Measurements from ENCODE around the gene TLR5. TPM values are rescaled to one million over a fixed set of nuclear protein-coding genes. Genes with fewer than 3 reads are reported as not detected.

The TLR5 gene
- total and polyA plus RNA-seq, 2 of the 4 experiments (the other 2 are of a cell fraction), result 0.09 to 0.18 TPM

GRCh38 chr1:223082914-223083313 lies 60.1 kb downstream of the TLR5 start:
- Histone ChIP-seq H4K8ac (ENCODE audit: low read depth in 2 of 2, low read length in 2 of 2) (no peak overlapping the region), H3K4ac (ENCODE audit: low read depth, low read length) (no peak overlapping the region), H3K79me1 (ENCODE audit: low read depth in 1 of 2, low read length in 2 of 2) (no peaks in the 10 kb centered on the region), H2BK120ac (ENCODE audit: low read depth, low read length) (no peak overlapping the region), H3K27me3 (ENCODE audit: control insufficient read depth, insufficient read depth, low read length) (peaks cover 48% of the 10 kb centered on the region), H2AFZ (replicated peaks; ENCODE audit: low read length, poor library complexity) (no peak overlapping the region), H4K5ac (ENCODE audit: low read depth, low read length) (no peak overlapping the region), H3K27ac (ENCODE audit: insufficient read depth, low read length) (no peak overlapping the region), H2AK5ac (ENCODE audit: low read depth, low read length) (no peak overlapping the region), H3K4me3 (ENCODE audit: insufficient read depth, low read depth, low read length) (no peak overlapping the region), H4K91ac (ENCODE audit: insufficient read depth, low read depth, low read length) (no peak overlapping the region), H4K20me1 (ENCODE audit: insufficient read depth, low read length) (no peaks in the 10 kb centered on the region), H3K14ac (replicated peaks; ENCODE audit: low read depth, low read length) (no peak overlapping the region), H3K56ac (ENCODE audit: extremely low read depth, insufficient read depth, low read length) (no peak overlapping the region), H3K4me1 (ENCODE audit: control insufficient read depth, insufficient read depth, low read length) (no peaks in the 10 kb centered on the region), H2AK9ac (replicated peaks; ENCODE audit: low read depth, low read length, poor library complexity) (no peak overlapping the region), H3K4me2 (ENCODE audit: low read depth, low read length) (no peak overlapping the region), H3K9me1 (ENCODE audit: insufficient read depth, low read length) (no peaks in the 10 kb centered on the region), H2BK15ac (ENCODE audit: low read depth, low read length) (no peak overlapping the region), H3K36me3 (ENCODE audit: control insufficient read depth, insufficient read depth, low read length) (no peaks in the 10 kb centered on the region), H3K9ac (ENCODE audit: low read depth, low read length) (no peak overlapping the region), H3K23ac (ENCODE audit: low read depth, low read length) (no peak overlapping the region), H2BK5ac (ENCODE audit: low read depth, low read length, poor library complexity, severe bottlenecking) (no peak overlapping the region), H3K18ac (ENCODE audit: low read depth, low read length) (no peak overlapping the region), H3K9me3 (ENCODE audit: control insufficient read depth, insufficient read depth, low read length) (no peaks in the 10 kb centered on the region), H2BK20ac (ENCODE audit: low read depth, low read length) (no peak overlapping the region)
- TF ChIP-seq MAFK (IDR thresholded peaks at IDR 0.05; ENCODE audit: low read depth, low read length), result no peak
- no peak for TF ChIP-seq MXI1 (IDR thresholded peaks at IDR 0.05; ENCODE audit: borderline replicate concordance, low read depth, low read length)
- no peak for TF ChIP-seq POLR2A (IDR thresholded peaks at IDR 0.05; ENCODE audit: low read depth, low read length)
- no peak for TF ChIP-seq BHLHE40 (IDR thresholded peaks at IDR 0.05; ENCODE audit: low read depth, low read length)
- no peak for TF ChIP-seq MAZ (IDR thresholded peaks at IDR 0.05; ENCODE audit: borderline replicate concordance, low read depth, low read length)
- no peak for TF ChIP-seq RAD21 (IDR thresholded peaks at IDR 0.05; ENCODE audit: low read length)
- TF ChIP-seq CEBPB (IDR thresholded peaks at IDR 0.05; ENCODE audit: low read depth, low read length), result no peak
- no peak for TF ChIP-seq USF2 (IDR thresholded peaks at IDR 0.05; ENCODE audit: low read depth, low read length)
- TF ChIP-seq, protein P1, sequence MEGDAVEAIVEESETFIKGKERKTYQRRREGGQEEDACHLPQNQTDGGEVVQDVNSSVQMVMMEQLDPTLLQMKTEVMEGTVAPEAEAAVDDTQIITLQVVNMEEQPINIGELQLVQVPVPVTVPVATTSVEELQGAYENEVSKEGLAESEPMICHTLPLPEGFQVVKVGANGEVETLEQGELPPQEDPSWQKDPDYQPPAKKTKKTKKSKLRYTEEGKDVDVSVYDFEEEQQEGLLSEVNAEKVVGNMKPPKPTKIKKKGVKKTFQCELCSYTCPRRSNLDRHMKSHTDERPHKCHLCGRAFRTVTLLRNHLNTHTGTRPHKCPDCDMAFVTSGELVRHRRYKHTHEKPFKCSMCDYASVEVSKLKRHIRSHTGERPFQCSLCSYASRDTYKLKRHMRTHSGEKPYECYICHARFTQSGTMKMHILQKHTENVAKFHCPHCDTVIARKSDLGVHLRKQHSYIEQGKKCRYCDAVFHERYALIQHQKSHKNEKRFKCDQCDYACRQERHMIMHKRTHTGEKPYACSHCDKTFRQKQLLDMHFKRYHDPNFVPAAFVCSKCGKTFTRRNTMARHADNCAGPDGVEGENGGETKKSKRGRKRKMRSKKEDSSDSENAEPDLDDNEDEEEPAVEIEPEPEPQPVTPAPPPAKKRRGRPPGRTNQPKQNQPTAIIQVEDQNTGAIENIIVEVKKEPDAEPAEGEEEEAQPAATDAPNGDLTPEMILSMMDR (conservative IDR thresholded peaks at IDR 0.05; ENCODE audit: low read depth, low read length), result no peak
- no peak for TF ChIP-seq ELK1 (IDR thresholded peaks at IDR 0.05; ENCODE audit: borderline replicate concordance, low read depth, low read length)
- no TSS peak for BruUV-seq (replicated peaks)
- DNase-seq (no peak), ATAC-seq (ENCODE audit: low read depth) (no peak)
- in situ Hi-C loops (cut with MboI; ENCODE audit: low sequenced_read_pairs), result no loop called here
- ChIA-PET CTCF (interaction anchor here (1.0 to 1.5 kb wide), 2 partner anchors 41 to 342 kb away, joined by 3 to 5 read pairs; no protein-coding TSS in a partner anchor), POLR2A (ENCODE audit: unreplicated experiment) (no interaction called here)
- WGBS, 2 experiments (ENCODE audit: extremely low coverage in 2 of 2, insufficient read length in 1 of 2), result no CpG with 5 or more reads among the region's 8 CpGs
- dilution Hi-C loops (cut with HindIII; ENCODE audit: low sequenced_read_pairs, unreplicated experiment), result loop anchor here (25.0 kb wide), 1 partner anchor 296 kb away; no protein-coding TSS in a partner anchor
- intact Hi-C loops (cut with micrococcal nuclease), result no loop called here
